ENCODE measurements around the gene MYL6B.

- TF ChIP-seq CTCF (IDR thresholded peaks at IDR 0.05), result no peak
- TF ChIP-seq POLR2A (IDR thresholded peaks at IDR 0.05), result no peak
- TF ChIP-seq EP300 (IDR thresholded peaks at IDR 0.05), result no peak
Measured at GRCh38 chr12:56154818-56155217, 2.4 kb downstream of the MYL6B start.
